ENCODE results near the gene CNTNAP2.

CNTNAP2 gene

DNA sequence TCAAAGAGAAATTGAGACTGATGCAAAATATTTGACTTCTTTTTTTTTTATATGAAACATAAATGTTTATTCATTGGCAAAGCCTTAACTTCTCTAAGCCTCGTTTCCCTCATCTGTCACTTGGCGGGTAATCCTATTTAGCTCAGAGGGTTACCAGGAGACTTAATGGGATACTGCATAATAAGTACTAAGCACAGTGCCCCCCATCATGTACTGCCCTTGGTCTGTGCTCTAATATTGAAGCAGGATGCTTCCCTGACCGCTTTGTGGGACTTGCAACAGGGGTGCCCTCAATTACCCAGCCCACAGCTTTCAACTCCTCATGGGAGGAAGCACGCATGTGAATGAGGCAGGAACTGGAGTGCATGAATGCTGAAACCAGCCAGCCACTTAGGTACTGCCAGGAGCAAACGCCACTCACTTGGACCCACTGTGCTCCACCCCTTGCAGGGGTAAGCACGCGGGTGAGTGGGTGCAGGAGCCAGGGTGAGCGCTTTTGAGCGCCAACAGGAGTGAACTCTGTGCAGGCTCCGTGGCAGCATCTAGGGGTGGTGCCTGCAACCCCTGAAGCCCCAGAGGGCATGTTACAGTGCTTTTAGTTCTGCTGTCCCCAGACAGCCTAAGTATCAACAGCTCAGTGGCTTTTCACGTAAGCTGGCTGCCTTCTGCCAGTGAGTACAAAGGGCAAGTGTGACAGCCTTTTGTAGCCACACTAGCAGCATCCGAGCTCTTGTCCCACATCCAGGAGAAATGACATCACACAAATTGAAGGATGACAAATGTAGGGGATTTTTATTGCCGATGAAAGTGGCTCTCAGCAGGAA is 2264.2 kb downstream of the CNTNAP2 start:
- peak in 2 of 51 donors; percentile 16 to 29 for DNase-seq

DNA sequence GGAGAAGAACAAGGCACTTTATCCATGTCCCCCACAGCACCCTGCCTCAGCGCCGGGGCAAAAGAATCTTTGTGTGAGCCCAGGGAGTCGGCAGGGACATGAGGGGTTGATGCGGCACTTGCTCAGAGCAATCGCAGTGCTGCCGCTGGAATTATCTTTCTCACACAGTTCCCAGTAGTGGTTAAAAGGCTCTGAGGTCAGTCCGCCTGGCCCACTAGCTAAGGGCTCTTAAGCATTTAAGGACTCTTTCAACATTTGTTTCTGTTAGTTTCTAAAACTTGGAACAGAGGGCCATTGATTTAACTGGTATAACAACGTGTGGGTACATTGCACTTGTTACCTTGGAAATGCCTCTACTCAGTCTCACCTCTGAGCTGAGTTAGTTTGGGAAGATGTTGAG is 2266.0 kb downstream of the CNTNAP2 start:
- peak in 3 of 51 donors; percentile 6 to 25 (median 9) for DNase-seq

DNA sequence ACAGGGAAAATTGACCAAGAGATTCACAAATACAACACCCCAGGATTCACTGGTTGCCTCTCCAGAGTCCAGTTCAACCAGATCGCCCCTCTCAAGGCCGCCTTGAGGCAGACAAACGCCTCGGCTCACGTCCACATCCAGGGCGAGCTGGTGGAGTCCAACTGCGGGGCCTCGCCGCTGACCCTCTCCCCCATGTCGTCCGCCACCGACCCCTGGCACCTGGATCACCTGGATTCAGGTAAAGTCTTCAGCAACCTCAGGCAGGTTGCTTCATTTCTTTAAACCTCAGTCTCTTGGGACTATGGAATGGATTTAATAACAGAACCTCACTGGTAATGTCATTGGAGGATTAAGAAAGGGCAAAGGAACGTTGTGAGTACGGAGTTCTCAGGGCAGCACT is 2267.1 kb downstream of the CNTNAP2 start:
- DNase-seq = no peak

DNA sequence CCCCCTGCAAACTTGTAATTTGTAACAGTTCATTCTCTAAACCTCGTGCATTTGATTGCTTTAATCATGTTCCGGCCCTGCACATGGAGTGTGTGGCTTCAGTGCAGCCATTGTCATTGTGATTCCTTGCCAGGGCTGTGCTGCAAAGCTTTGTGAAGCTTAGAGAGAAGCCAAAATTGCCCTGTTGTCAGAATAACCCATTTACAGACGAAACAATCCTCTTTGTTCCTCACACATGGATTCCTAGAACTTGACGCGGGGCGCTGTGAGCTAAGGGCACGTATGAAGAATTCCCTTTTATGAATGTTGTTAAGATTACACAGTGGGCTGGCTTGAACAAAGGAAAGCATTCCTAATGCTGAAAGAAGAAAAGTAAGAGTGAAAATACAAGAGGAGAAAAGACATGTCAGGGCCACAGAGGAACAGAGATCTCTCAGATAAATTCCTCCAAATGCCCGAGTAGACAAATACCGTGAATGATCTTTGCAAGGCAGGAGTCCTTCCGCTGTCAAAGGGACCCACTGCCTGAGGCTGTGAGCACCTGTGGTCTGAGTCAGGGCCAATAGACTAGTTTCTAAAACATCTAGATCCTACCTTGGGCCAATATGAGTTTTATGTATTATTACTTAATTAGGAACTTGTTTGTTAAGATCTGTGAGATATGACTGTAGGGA is 2268.5 kb downstream of the CNTNAP2 start:
- DNase-seq = peak in 29 of 51 donors; percentile 9 to 81 (median 51)

DNA sequence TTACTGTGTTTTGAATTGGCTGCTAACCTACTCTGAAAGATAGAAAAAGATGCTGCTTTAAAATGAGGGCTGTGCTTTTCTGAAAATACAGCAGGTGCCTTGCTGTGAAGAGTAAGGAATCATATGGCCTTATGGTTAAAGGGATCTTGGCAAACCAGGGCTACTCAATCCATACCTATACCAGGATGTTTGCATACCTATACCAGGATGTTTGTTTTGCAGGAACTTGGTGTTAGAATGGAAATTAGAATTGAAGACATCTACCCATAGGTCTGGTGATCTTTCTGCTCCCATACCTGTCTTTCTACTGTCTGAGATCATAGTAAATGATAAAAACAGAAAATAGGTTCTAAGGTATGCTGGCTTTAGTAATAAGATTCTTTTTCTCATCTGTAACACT is 2273.8 kb downstream of the CNTNAP2 start:
- DNase-seq = no peak

DNA sequence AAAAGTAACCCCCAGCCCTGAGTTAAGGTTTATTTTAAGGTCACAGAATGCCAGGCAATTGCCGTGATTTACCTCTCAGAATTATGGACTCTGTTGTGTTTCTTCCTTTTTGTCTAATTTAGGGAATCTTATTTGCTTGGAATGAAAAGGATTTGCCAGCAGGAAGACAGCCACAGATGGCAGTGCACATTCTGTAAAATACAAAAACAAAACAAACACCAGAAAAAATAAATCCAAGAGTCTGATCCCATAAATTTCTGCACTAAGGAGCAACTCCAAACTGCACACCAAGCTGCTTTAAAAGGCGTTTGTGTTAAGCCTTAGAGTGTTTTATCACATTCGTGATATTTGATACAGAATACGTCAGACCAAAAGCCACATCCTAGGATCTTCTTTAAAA is 2275.0 kb downstream of the CNTNAP2 start:
- DNase-seq = no peak

DNA sequence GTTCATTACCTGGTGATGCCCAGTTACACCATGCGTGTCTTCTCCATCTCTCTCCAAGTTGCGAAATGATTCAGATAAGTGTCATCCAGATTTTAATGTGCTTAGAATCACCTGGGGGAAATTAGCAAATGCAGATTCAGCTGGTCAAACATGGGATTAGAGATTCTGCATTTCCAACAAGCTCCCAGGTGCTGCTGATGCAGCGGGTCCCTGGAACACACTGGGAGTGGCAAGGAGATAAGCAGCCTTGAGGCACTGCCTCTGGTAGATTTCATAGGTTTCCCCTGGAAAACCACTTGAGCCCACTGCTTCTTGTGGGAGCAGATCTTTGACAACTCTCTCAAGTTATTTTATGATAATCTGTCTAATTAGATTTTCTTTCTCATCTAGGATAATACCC is 2278.0 kb downstream of the CNTNAP2 start:
- DNase-seq = no peak

DNA sequence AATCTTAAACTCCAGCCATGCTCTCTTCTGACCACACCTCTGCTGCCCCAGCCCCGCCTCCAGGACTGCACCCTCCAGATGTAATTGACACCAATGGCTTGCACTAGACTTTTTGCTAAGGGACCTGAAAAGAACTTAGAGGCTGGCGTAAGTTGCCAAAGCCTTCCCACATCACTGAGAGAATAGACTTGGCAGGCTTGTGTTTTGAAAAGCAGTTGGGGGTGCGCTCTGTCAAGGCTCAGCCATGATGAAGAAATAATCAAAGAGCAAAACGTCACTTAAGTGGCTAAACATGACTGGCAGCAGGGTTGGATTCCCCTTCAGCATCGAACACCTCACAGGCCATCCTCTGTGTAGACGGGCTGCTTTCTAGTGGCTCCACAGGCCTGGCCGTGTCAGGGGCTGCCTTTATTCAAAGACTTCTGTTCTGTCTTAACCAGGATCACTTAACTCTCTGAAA is 2278.8 kb downstream of the CNTNAP2 start:
- peak in 2 of 51 donors; percentile 14 to 15 for DNase-seq

DNA sequence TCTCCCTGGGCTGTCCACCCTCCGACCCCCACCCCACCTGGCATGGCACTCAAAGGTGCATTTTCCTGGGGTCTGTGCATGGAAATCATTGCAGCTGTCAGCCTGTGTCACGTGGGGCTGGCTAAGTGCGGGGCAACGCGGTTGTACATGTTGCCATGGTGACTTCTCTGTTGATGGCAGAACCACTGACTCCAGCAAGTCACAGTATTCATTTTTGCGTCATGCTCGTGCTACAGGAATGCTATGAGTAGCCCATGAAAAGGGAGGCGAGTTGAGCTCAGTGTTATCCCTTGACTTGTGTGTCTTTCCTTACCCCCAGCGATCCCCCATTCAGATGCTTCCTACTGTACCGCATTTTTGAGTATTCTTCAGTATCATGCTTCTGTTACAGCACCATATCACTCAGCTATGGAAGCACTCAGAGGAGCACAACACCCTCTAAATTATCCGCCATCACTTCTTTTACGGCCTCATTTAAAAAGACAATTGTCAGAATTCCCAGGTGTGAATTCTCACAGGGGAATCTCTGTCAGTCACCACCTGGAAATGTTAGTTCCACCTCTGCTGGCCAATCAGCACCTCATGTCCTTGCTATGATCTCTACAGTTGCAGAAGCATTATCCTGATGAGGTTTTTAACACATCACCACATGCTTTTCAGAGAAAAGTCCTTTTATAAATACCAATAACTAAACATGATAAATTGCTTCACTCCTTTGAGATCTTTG is 2279.6 kb downstream of the CNTNAP2 start:
- peak in 16 of 51 donors; percentile 12 to 56 (median 31) for DNase-seq

DNA sequence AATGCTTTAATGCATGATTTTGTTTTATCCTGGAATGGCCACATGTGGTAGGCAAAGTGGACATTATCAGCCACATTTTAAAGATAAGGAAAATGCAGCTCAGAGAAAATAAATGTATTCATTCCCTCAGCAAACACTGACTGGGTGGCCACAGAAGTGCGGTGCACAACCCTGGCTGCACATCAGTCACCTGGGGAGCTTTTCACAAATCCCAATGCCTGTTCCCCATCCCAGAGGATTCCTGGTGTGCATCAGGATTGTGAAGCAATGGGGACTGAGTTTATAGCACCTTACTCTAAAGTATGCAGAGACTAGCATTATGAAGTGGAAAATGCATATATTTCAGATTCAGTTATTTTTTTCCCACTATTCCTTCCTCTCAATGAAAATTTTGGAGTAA is 2280.5 kb downstream of the CNTNAP2 start:
- DNase-seq = no peak

DNA sequence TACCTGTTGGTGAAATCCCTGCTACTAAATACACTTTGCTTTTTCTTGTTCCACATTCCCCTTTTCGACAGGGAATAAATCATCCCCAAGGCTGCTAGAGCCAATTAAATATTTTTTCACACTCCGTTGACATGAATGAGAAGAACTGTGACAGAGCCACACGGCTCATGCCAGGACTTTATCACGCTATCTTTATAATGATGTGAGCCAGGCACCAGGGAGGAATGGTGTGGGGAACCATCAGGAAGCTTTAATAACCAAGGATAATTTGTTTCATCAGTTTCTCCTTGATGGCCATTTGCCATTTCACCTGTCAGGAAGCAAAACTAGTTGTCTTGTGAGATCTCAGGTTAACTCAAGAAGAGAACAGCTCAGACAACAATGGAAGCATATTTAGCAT is 2280.9 kb downstream of the CNTNAP2 start:
- no peak for DNase-seq

DNA sequence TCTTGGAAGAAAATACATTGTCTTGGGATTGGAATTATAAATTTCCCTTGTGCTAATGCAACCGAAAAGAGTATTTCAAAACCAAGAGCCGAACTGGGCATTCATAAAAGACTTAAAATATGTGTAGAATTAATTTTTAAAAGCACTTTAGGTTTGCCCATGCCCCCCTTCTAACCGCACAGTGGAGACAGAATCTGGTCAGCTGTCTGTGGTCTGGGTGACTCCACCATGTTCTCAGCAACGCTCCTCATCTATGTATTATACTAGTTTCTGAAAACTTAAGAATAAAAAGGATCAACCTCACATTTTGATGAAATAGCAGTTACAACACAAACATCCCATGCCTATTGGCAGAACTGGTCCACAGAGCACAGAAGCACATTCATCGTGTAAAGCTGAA is 2281.4 kb downstream of the CNTNAP2 start:
- DNase-seq = no peak

DNA sequence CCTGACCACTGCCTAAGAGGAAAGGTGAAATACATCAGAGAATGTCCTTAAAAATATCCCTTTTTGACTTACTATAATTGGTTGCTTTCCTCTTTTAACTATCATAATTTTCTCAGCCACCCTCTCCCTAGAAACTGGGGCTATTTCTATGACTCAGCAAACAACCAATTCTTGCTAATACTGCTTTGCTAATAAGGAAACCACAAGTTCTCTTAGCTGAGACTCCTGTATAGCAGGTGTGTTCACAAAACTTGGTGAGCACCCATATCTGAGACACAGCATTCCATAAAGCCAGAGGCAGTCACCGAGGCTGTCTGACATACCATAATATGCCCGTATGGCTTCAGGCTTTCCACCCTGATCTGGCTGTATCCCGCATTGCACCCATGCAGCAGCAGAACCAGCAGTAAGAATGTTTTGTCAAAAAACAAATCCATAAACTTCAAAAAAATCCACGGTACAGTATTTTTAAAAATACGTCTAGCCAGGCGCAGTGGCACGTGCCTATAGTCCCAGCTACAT is 2282.3 kb downstream of the CNTNAP2 start:
- no peak for DNase-seq

DNA sequence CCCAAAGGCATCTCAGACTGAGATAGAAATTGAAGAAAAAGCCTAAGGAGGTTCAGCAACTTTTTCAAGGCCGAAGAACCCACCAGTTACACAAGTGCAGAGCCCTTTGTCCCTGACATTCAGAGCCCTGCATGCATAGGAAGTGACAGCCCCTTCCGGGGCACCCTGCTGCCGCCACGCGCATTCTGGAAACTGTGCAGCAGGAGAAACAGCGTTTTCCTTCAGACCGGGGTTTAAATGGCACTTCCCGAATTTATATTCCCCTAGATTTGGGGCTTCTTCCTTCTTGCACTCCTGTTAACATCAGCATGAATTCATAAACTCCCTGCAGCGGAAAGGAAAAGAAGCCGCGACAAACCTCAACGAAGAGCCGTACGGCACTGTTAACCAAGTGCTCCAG is 2283.5 kb downstream of the CNTNAP2 start:
- DNase-seq = peak in 2 of 51 donors; percentile 6 to 8

DNA sequence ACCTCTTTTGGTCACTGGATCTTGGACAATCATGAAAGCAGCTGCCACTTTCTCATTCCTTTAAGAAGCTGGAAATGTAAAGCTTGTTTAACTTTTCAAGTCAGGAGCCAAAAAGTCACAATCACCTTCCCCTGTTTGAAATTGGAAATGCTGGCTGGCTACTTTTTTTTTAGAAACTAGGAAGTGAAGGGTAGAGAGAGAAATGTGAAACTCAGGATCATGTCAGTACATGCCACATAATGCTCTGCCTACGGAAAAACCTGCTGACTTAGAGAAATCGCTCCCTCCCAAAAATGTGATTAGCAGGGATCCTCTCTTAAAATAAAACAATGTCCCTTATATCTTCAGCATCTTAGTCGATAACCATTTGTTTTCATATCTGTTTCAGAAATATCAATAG is 2285.6 kb downstream of the CNTNAP2 start:
- DNase-seq = no peak

DNA sequence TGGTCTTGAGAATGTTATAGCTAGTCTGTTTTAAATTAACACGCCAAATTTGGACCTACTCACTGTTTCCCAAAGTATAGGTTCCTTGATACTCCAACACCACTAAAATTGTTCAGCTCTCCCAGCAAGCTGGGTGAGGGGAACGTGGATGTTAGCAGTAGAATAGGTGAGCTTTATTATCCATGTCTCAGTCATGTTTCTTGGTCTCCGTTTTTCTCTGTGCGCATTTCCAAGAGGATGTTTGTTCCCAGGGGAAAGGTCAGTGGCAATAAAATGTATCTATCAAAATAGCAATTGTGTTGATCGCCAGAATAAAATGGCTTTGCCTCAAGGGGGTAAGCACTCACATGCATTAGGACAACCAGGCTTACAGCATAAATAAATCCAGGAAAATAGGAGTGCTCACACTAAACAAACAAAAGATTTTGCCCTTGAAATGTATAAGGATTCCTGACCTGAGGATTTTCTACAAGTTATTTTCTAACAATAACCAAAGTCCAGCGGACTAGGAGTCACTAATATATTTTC is 2286.9 kb downstream of the CNTNAP2 start:
- no peak for DNase-seq

DNA sequence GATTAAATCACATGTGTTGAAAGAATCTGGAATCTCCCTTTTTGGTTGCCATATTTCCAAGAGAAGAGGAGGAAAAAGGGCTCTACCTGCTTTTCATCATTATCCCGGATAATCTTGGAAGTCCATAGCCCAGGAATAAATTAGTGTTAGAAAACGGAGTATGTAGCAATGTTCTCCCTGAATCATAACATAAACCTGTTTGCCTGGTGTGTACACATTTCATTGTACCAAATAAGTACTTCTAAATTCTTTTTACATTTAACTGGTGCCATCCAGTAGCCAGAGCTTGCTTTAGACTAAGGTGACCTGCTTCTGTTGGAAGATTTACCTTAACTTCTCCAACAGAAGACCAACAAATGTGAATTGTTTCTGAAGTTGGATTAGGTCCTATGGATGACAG is 2291.7 kb downstream of the CNTNAP2 start:
- no peak for DNase-seq

DNA sequence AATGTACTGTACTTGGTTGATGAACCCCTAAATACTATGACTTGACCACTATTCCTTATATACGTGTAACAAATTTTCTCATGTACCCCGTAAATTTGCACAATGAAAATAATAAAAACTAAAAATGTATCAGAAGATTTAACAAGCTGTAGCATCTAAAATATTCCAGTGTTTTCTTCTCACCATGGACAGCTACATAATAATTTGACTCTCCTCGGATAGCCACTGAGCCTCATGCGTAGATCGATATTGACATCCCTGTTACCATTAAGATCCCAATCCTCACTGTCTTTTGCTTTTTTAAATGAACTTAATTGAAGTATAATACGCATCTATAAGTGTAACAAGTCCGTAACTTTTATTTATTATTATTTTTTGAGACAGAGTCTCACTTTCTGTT is 2294.3 kb downstream of the CNTNAP2 start:
- DNase-seq = no peak

DNA sequence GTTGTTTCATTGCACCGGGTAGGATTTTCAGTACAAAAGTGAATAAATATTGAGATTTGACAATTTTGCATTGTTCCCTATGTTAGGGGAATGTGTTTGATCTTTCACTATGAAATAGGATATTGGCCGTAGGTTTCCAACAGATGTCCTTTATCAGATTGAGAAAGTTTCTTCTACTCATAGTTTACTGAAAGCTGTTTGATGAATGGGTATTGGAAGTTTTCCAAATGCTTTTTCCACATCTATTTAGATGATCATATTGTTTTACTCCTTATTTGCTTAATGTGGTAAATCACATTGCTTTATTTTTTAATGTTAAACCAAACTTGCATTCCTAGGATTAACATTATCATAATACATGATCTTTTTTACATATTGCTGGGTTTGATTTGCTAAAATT is 2296.1 kb downstream of the CNTNAP2 start:
- DNase-seq = no peak

DNA sequence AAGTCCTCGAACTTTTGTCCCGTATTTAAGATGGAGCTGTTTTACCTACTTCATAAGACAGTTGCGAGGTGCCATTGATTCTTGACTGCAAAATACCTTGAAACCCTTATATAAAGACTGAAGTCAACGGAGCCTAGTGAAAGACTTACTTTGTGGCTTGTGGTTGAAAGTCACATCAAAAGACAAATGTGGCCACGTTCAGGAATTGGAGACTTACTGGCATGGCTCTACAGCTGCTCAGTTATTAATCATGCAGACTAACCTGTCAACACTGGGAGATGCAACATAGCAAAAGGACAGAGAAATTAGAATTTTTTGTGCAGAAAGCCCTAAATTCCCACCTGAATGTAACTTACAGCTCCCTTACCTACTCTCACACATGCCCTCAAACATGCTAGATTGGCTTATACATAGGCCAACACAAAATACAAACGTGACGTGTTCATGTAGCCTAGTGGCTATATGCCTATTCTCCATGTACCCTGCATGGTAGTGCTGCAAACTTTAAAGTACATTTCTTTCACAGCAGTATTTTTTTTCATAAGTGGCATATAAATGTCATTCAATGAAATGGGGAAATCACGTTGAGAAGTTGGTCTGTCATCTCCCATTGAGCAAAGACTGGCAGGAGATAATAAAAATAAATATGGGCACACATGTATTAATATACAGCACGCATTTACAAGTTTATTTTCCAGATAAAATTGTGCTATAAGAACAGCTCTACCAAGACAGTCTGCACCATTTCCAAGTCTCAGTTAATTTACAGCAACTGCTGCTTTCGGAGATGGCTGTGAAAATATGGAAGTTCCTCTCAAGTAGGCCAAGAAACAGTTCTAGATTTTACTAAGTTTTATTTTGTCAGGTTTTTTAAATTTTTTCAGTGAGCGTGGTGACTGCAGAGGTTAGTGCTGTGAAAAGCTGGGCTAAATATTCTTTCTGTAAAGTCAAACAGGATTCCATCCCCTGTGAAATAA is 2303.5 kb downstream of the CNTNAP2 start:
- no peak for DNase-seq

DNA sequence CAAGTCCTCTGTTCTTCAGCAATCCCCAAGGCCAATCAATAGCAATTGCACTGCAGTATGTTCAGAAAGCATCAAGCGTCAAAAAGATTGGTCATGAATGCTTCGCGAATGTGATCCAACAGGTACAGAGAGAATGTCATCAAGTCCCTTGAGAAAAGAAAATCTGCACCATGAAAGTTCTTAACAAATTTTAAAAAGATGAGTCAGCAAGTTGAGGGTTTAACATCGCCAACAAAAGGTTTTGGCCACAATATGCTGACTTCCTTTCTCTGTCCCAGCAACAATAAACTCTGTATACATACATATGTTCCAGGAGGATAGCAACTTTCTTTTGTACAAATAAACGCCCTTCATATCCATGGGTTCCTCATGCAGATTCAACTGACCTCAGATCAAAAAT is 2305.4 kb downstream of the CNTNAP2 start:
- no peak for DNase-seq
